BE2C (cell line): ENCODE results near the gene PPP1R11.

ENCODE experiments used
- DNase-seq: peaks from one replicate; pipeline ENCODE4 v3.0.0-alpha.2; 2020
- H3K27me3 ChIP-seq: fragments of 250-450 bp; sonication (Bioruptor Pico); 2 replicates; pipeline ENCODE4 v1.5.1; 2020; ENCODE audit warnings: mild to moderate bottlenecking
- H3K36me3 ChIP-seq: fragments of 250-450 bp; sonication (Bioruptor Pico); 2 replicates; pipeline ENCODE4 v1.5.1; 2020; ENCODE audit warnings: mild to moderate bottlenecking
- H3K4me1 ChIP-seq: fragments of 250-450 bp; sonication (Bioruptor Pico); 2 replicates; pipeline ENCODE4 v1.5.1; 2020
- H3K4me3 ChIP-seq: 2 replicates; pipeline ENCODE4 v1.5.1; 2011; ENCODE audit warnings: low read depth, low read length
- H3K9me3 ChIP-seq: fragments of 250-450 bp; sonication (Bioruptor Pico); 2 replicates; pipeline ENCODE4 v1.5.1; 2020
- TF ChIP-seq, protein P1 (sequence below): IDR thresholded peaks from 2 replicates; pipeline ENCODE4 v1.5.1; 2012; ENCODE audit warnings: mild to moderate bottlenecking, low read depth, low read length

PPP1R11 gene

DNA sequence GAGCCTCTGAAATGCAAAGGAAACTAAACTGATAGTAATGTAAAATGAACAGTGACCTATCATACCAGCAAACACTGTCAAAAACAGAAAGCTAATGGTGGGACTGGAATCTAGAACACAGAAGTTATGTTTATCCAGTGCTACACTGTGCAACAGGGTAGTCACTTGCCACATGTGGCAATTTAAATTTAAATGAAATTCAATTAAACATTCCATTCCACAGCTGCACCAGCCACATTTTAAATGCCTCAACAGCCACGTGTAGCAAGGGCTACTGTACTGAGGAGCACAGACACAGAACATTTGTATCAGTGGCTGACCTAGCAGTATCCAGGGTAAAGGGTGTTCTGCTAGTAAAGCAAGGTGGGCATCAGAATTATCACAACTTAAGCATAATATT is 11.5 kb upstream of the PPP1R11 start:
- Histone ChIP-seq H3K27me3 (no peaks in the 10 kb centered on the region), H3K4me3 (no peak overlapping the region), H3K36me3 (no peaks in the 10 kb centered on the region), H3K9me3 (no peaks in the 10 kb centered on the region), H3K4me1 (no peaks in the 10 kb centered on the region)
- TF ChIP-seq, protein P1, sequence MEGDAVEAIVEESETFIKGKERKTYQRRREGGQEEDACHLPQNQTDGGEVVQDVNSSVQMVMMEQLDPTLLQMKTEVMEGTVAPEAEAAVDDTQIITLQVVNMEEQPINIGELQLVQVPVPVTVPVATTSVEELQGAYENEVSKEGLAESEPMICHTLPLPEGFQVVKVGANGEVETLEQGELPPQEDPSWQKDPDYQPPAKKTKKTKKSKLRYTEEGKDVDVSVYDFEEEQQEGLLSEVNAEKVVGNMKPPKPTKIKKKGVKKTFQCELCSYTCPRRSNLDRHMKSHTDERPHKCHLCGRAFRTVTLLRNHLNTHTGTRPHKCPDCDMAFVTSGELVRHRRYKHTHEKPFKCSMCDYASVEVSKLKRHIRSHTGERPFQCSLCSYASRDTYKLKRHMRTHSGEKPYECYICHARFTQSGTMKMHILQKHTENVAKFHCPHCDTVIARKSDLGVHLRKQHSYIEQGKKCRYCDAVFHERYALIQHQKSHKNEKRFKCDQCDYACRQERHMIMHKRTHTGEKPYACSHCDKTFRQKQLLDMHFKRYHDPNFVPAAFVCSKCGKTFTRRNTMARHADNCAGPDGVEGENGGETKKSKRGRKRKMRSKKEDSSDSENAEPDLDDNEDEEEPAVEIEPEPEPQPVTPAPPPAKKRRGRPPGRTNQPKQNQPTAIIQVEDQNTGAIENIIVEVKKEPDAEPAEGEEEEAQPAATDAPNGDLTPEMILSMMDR = no peak
- DNase-seq = no peak

DNA sequence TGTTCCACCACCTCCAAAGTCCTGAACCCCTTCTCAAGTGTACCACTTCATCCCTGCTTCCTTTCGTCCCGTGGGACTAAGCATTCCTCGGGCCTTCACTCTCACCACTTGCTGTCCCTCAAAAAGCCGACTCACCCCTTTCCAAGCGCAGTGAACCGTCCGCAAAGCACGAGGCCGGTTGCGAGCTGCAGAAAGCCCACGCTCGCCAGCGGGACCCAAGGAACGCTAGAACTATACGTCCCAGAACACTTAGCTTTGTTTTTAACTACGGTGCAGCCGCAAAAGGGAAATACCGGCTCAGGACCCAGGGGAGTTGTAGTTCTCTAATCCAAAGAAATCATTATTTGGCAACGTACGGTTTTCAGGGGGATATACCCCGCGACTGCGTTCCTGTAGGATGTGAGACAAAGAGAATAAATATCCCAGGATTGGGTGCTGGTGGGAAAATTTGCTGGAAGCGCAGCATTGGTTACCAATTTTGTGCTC is 6.3 kb upstream of the PPP1R11 start:
- peak; percentile 16 for DNase-seq
- TF ChIP-seq, protein P1 = no peak
- H3K9me3 ChIP-seq = no peaks in the 10 kb centered on the region
- peak overlapping the region; percentile 100 for H3K4me3 ChIP-seq
- H3K27me3 ChIP-seq = no peaks in the 10 kb centered on the region
- no peaks in the 10 kb centered on the region for H3K4me1 ChIP-seq
- H3K36me3 ChIP-seq = no peaks in the 10 kb centered on the region; the same call in 1 of the 2 replicates

DNA sequence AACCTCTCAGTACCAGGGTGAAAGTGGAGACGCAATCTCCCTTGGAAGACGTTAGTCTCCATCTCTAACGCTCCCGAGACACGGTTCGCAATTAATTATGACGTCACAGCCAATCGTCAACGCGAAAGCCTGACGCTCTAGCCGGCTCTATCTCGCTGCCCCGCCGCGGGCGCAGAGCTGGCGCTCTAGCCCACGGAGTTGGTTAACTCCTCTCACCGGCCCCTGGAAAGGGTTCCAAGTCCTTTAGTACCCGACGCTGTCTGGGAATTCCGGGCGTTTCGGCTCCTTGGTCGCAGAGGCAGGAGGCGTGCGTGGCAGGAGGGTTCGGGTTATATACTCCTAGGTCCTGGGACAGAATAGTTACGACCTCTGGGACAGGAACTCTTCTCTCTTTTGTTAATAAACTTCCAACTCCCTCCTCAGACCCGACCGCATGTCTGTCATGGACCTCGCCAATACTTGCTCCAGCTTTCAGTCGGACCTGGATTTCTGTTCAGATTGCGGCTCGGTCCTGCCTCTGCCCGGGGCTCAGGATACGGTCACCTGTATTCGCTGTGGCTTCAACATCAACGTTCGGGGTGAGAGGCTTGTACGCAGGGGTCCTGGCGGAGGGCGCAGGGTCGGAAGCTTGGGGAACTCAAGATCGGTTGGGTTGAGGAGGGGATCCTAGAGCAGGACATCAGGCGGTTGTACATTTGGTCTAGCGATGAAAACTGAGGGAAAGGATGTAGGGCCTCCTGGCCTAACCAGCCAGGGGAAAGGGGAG is 5.7 kb upstream of the PPP1R11 start, which contains the start of gene POLR1H:
Gene POLR1H, plus strand, starts transcription at position 174 of the 766 bp plus-strand sequence. Its CDS starts 260 bp downstream, at position 434.
- Histone ChIP-seq H3K4me3 (peak within 1 kb of the TSS; percentile 100), H3K27me3 (no peaks in the 10 kb centered on the region), H3K9me3 (no peaks in the 10 kb centered on the region), H3K4me1 (no peaks in the 10 kb centered on the region), H3K36me3 (no peaks in the 10 kb centered on the region; the same call in 1 of the 2 replicates)
- peak; percentile 92 for DNase-seq
- TF ChIP-seq, protein P1 = 0 out of 2 replicates have a peak, but pooled peaks have one; percentile 4

DNA sequence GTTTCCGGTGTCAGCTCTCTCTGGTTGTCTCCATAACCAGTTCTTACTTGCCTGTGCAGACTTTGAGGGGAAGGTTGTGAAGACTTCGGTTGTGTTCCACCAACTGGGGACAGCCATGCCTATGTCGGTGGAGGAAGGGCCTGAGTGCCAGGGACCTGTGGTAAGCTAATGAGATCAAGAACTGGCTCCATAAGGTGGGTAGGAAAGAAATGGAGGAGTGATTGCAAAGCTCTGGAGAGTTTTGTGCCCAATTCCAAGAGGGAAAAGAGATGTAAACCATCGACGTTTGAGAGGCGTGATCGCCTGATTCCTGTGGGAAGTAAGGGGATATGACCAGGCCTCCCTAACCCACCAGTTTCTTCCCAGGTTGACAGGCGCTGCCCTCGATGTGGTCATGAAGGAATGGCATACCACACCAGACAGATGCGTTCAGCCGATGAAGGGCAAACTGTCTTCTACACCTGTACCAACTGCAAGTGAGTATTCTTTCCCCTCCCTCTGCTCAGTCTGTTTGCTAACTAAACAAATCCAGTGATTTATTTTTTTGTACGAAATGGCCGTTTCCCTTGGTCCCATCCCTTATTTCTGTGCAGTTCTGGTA is 5.0 kb upstream of the PPP1R11 start:
- Histone ChIP-seq H3K27me3 (no peaks in the 10 kb centered on the region), H3K4me1 (no peaks in the 10 kb centered on the region), H3K36me3 (no peaks in the 10 kb centered on the region; the same call in 1 of the 2 replicates), H3K4me3 (peak overlapping the region; percentile 100), H3K9me3 (no peaks in the 10 kb centered on the region)
- no peak for DNase-seq
- TF ChIP-seq, protein P1 = no peak

DNA sequence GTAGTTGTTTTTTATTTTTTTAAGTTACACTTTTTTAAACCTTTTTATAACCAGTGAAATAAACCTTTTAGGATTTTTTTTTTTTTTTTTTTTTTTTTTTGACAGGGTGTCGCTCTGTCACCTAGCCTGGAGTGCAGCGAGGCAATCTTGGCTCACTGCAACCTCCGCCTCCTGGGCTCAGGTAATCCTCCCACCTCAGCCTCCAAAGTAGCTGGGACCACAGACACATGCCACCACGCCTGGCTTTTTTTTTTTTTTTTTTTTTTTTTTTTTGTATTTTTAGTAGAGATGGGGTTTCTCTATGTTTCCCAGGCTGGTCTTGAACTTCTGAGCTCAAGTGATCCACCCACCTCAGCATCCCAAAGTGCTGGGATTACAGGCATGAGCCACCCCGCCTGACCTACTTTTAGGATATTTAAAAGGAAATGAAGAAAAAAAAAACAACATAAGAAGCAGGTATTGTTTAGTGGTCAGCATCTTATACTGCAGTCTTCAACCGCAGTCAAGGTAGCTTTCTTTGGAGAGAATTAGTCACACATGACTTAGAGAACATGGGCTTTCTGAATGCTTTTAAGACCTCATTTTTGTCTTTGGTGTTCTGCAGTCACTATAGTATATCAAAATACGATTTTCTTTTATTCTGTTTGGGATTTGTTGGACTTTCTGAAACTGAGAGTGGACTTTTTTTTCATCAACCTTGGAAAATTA is 4.4 kb upstream of the PPP1R11 start:
- no peaks in the 10 kb centered on the region for H3K27me3 ChIP-seq
- no peak for DNase-seq
- H3K9me3 ChIP-seq = no peaks in the 10 kb centered on the region; the same call in 1 of the 2 replicates
- TF ChIP-seq, protein P1 = no peak
- H3K36me3 ChIP-seq = no peaks in the 10 kb centered on the region; the same call in 1 of the 2 replicates
- H3K4me1 ChIP-seq = peaks cover under 1% of the 10 kb centered on the region; the same call in 1 of the 2 replicates
- peak overlapping the region; percentile 100 for H3K4me3 ChIP-seq
